ENCODE measurements around the gene DCN. TPM values are rescaled to one million over a fixed set of nuclear protein-coding genes. Genes with fewer than 3 reads are reported as not detected.

DCN gene
- not detected for total RNA-seq

- H3K9me3 Mint-ChIP-seq (ENCODE audit: low read depth) = no peaks in the 10 kb centered on the region
- H3K36me3 Mint-ChIP-seq (ENCODE audit: low read depth) = no peaks in the 10 kb centered on the region
- H3K4me1 Mint-ChIP-seq = no peaks in the 10 kb centered on the region
- no peaks in the 10 kb centered on the region for H3K27me3 Mint-ChIP-seq
- H3K4me3 Mint-ChIP-seq = no peak within 1 kb of the TSS
- ChIA-PET POLR2A (no interaction called here), CTCF (no interaction called here)
- no peak within 1 kb of the TSS for H3K27ac Mint-ChIP-seq
- no peak for DNase-seq
- ATAC-seq = no peak
- intact Hi-C loops (cut with DNase I, micrococcal nuclease) = no loop called here
Observed at GRCh38 chr12:91182636-91183455, at the start of gene DCN. Gene DCN (minus strand): TSS chr12:91182817. CDS start chr12:91178552, 4,265 bp downstream.

- H3K4me3 Mint-ChIP-seq = no peak overlapping the region
- H3K27me3 Mint-ChIP-seq = peaks cover 1% of the 10 kb centered on the region
- ChIA-PET CTCF (interaction anchor here (0.8 kb wide), 1 partner anchor 287 kb away, joined by 3 read pairs; no protein-coding TSS in a partner anchor), POLR2A (no interaction called here)
- no peaks in the 10 kb centered on the region for H3K9me3 Mint-ChIP-seq (ENCODE audit: low read depth)
- no peaks in the 10 kb centered on the region for H3K4me1 Mint-ChIP-seq
- DNase-seq = no peak
- intact Hi-C loops (cut with DNase I, micrococcal nuclease) = no loop called here
- no peak for ATAC-seq
- H3K36me3 Mint-ChIP-seq (ENCODE audit: low read depth) = no peaks in the 10 kb centered on the region
- no peak overlapping the region for H3K27ac Mint-ChIP-seq
Observed at GRCh38 chr12:91230841-91231240, 48.2 kb upstream of the DCN start.

GRCh38 chr12:91226951-91227350 lies 44.3 kb upstream of the DCN start:
- CTCF ChIA-PET = no interaction called here
- Mint-ChIP-seq H3K4me3 (no peak overlapping the region), H3K4me1 (no peaks in the 10 kb centered on the region), H3K9me3 (ENCODE audit: low read depth) (no peaks in the 10 kb centered on the region), H3K27me3 (peaks cover 1% of the 10 kb centered on the region), H3K27ac (no peak overlapping the region), H3K36me3 (ENCODE audit: low read depth) (no peaks in the 10 kb centered on the region)
- ATAC-seq = no peak
- POLR2A ChIA-PET = no interaction called here
- no peak for DNase-seq
- intact Hi-C loops (cut with DNase I, micrococcal nuclease) = no loop called here

- no peak for ATAC-seq
Observed at GRCh38 chr12:91225316-91225715, 42.7 kb upstream of the DCN start.

GRCh38 chr12:91224401-91224800 lies 41.8 kb upstream of the DCN start:
- ATAC-seq = no peak
- Mint-ChIP-seq H3K9me3 (ENCODE audit: low read depth) (no peaks in the 10 kb centered on the region), H3K4me1 (no peaks in the 10 kb centered on the region), H3K27me3 (peaks cover 1% of the 10 kb centered on the region), H3K36me3 (ENCODE audit: low read depth) (no peaks in the 10 kb centered on the region), H3K4me3 (no peak overlapping the region), H3K27ac (no peak overlapping the region)
- CTCF ChIA-PET = interaction anchor here (0.6 kb wide), 1 partner anchor 128 kb away, joined by 3 read pairs; no protein-coding TSS in a partner anchor
- intact Hi-C loops (cut with DNase I, micrococcal nuclease) = no loop called here
- DNase-seq = no peak
- POLR2A ChIA-PET = no interaction called here

More at GRCh38 chr12:91225316-91225715, 42.7 kb upstream of the DCN start:
- no peak overlapping the region for H3K27ac Mint-ChIP-seq
- no peak for DNase-seq
- peaks cover 1% of the 10 kb centered on the region for H3K27me3 Mint-ChIP-seq
- POLR2A ChIA-PET = no interaction called here
- H3K36me3 Mint-ChIP-seq (ENCODE audit: low read depth) = no peaks in the 10 kb centered on the region
- H3K9me3 Mint-ChIP-seq (ENCODE audit: low read depth) = no peaks in the 10 kb centered on the region
- CTCF ChIA-PET = no interaction called here
- intact Hi-C loops (cut with DNase I, micrococcal nuclease) = no loop called here
- H3K4me3 Mint-ChIP-seq = no peak overlapping the region
- no peaks in the 10 kb centered on the region for H3K4me1 Mint-ChIP-seq

- intact Hi-C loops (cut with DNase I, micrococcal nuclease) = no loop called here
- H3K27me3 Mint-ChIP-seq = peaks cover 1% of the 10 kb centered on the region
- no peak overlapping the region for H3K4me3 Mint-ChIP-seq
- no peak for ATAC-seq
- H3K36me3 Mint-ChIP-seq (ENCODE audit: low read depth) = no peaks in the 10 kb centered on the region
- POLR2A ChIA-PET = no interaction called here
- no peak for DNase-seq
- H3K9me3 Mint-ChIP-seq (ENCODE audit: low read depth) = no peaks in the 10 kb centered on the region
- no peak overlapping the region for H3K27ac Mint-ChIP-seq
- CTCF ChIA-PET = interaction anchor here (1.0 kb wide), 1 partner anchor 105 kb away, joined by 3 read pairs; no protein-coding TSS in a partner anchor
- H3K4me1 Mint-ChIP-seq = no peaks in the 10 kb centered on the region
Observed at GRCh38 chr12:91222746-91223145, 40.1 kb upstream of the DCN start.

- no peaks in the 10 kb centered on the region for H3K9me3 Mint-ChIP-seq (ENCODE audit: low read depth)
- DNase-seq = no peak
Observed at GRCh38 chr12:91219919-91220318, 37.3 kb upstream of the DCN start.

GRCh38 chr12:91219511-91219910 lies 36.9 kb upstream of the DCN start:
- POLR2A ChIA-PET = no interaction called here
- intact Hi-C loops (cut with DNase I, micrococcal nuclease) = no loop called here
- Mint-ChIP-seq H3K27ac (no peak overlapping the region), H3K4me1 (no peaks in the 10 kb centered on the region), H3K36me3 (ENCODE audit: low read depth) (no peaks in the 10 kb centered on the region), H3K9me3 (ENCODE audit: low read depth) (no peaks in the 10 kb centered on the region), H3K27me3 (no peaks in the 10 kb centered on the region), H3K4me3 (no peak overlapping the region)
- no peak for ATAC-seq
- CTCF ChIA-PET = no interaction called here
- DNase-seq = no peak

More at GRCh38 chr12:91219919-91220318, 37.3 kb upstream of the DCN start:
- Mint-ChIP-seq H3K27ac (no peak overlapping the region), H3K4me1 (no peaks in the 10 kb centered on the region), H3K27me3 (no peaks in the 10 kb centered on the region), H3K36me3 (ENCODE audit: low read depth) (no peaks in the 10 kb centered on the region), H3K4me3 (no peak overlapping the region)
- ChIA-PET CTCF (interaction anchor here (0.5 kb wide), 1 partner anchor 1262 kb away, joined by 3 read pairs; no protein-coding TSS in a partner anchor), POLR2A (no interaction called here)
- ATAC-seq = no peak
- intact Hi-C loops (cut with DNase I, micrococcal nuclease) = no loop called here

- H3K9me3 Mint-ChIP-seq (ENCODE audit: low read depth) = no peaks in the 10 kb centered on the region
- H3K4me1 Mint-ChIP-seq = no peaks in the 10 kb centered on the region
- no peak overlapping the region for H3K27ac Mint-ChIP-seq
- DNase-seq (no peak), ATAC-seq (no peak)
- H3K36me3 Mint-ChIP-seq (ENCODE audit: low read depth) = no peaks in the 10 kb centered on the region
- ChIA-PET CTCF (no interaction called here), POLR2A (no interaction called here)
- no peak overlapping the region for H3K4me3 Mint-ChIP-seq
- H3K27me3 Mint-ChIP-seq = no peaks in the 10 kb centered on the region
- intact Hi-C loops (cut with DNase I, micrococcal nuclease) = no loop called here
Observed at GRCh38 chr12:91216871-91217270, 34.3 kb upstream of the DCN start.

GRCh38 chr12:91215940-91216454 lies 33.4 kb upstream of the DCN start:
- Mint-ChIP-seq H3K36me3 (ENCODE audit: low read depth) (no peaks in the 10 kb centered on the region), H3K4me1 (no peaks in the 10 kb centered on the region)
- CTCF ChIA-PET = no interaction called here

GRCh38 chr12:91211866-91212265 lies 29.2 kb upstream of the DCN start:
- POLR2A ChIA-PET = no interaction called here
- intact Hi-C loops (cut with DNase I, micrococcal nuclease) = no loop called here
- CTCF ChIA-PET = interaction anchor here (0.8 kb wide), 1 partner anchor 116 kb away, joined by 3 read pairs; no protein-coding TSS in a partner anchor
- Mint-ChIP-seq H3K4me3 (no peak overlapping the region), H3K27ac (no peak overlapping the region), H3K4me1 (no peaks in the 10 kb centered on the region), H3K27me3 (no peaks in the 10 kb centered on the region), H3K9me3 (ENCODE audit: low read depth) (no peaks in the 10 kb centered on the region), H3K36me3 (ENCODE audit: low read depth) (no peaks in the 10 kb centered on the region)
- DNase-seq (no peak), ATAC-seq (no peak)

More at GRCh38 chr12:91215940-91216454, 33.4 kb upstream of the DCN start:
- H3K9me3 Mint-ChIP-seq (ENCODE audit: low read depth) = no peaks in the 10 kb centered on the region
- intact Hi-C loops (cut with DNase I, micrococcal nuclease) = no loop called here
- no peak overlapping the region for H3K27ac Mint-ChIP-seq
- POLR2A ChIA-PET = no interaction called here
- DNase-seq = no peak
- no peak for ATAC-seq
- no peak overlapping the region for H3K4me3 Mint-ChIP-seq
- H3K27me3 Mint-ChIP-seq = no peaks in the 10 kb centered on the region

GRCh38 chr12:91210618-91211017 lies 28.0 kb upstream of the DCN start:
- DNase-seq = no peak
- no peaks in the 10 kb centered on the region for H3K27me3 Mint-ChIP-seq
- no peak overlapping the region for H3K27ac Mint-ChIP-seq
- CTCF ChIA-PET = interaction anchor here (0.5 to 0.6 kb wide), 2 partner anchors 11 to 45 kb away, joined by 3 read pairs; no protein-coding TSS in a partner anchor
- H3K4me1 Mint-ChIP-seq = no peaks in the 10 kb centered on the region
- no peak for ATAC-seq
- no peaks in the 10 kb centered on the region for H3K36me3 Mint-ChIP-seq (ENCODE audit: low read depth)
- H3K9me3 Mint-ChIP-seq (ENCODE audit: low read depth) = no peaks in the 10 kb centered on the region
- no peak overlapping the region for H3K4me3 Mint-ChIP-seq
- intact Hi-C loops (cut with DNase I, micrococcal nuclease) = no loop called here
- POLR2A ChIA-PET = no interaction called here

Measured in activated CD4-positive, alpha-beta T cell treated with anti-CD3 and anti-CD28 coated beads for 36 hours (primary cell).